Inflammatory macrophage (primary cell): Measurements from ENCODE around the gene C6.
"Not testable (repeated sequence)": the region's sequence is repeated elsewhere in the genome, so short reads cannot be mapped to it uniquely, and the experiment has no call there.

ENCODE experiments used
- DNase-seq, 2 donors: peaks; one replicate each; pipeline ENCODE4 v3.0.0-alpha.2; 2020 to 2022
- total RNA-seq, 18 experiments: gene quantifications; one replicate each; lab custom pipeline; 2026; ENCODE audit warnings: mixed read lengths in 6 of 18, inconsistent platforms in 2 of 18; lab: John Stamatoyannopoulos, UW

The C6 gene
- 0 to 0.38 (median 0.03) reads per million in 18 experiments for total RNA-seq

DNA sequence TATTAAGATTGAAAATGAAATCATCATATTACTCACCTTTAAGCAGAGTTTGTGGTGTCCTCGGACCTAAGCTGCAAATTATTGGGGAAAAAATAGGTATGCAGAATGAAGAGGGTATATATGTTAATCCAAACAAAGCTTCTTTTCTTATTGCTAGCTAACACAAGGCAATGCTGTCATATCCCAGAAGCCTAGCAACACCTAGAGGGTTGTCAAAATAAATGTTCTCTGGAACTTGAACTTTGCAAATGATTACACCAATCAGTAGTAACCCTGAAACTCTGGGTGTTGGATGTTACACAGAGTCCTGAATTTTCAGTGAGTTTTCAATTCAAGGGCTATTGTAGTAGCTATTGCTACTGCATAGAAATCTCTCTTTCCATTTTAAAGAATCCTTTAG, at the start of gene C6:
TSS of gene C6 (minus strand) at position 193 of the 400 bp plus-strand sequence. CDS start 10,302 bp downstream, outside the sequence.
- no peak for DNase-seq

DNA sequence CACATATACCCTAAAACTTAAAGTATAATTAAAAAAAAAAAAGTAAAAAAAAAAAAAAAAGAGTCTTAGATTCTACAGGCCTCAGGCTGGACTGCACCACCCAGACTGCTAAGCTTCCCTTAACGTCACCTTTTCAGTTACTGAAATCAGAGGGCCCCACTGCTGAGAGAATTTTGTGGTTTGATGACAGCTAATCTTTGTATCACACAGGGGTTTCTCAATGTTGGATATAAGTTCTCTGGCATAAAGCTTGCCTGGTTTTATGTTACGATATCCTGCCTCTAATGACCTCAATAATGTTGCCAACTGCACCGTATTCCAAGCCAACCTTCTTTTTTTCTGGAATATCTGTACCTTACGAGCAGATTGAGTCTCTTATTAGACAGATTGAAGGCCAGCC, 43.1 kb upstream of the C6 start:
- no peak for DNase-seq

DNA sequence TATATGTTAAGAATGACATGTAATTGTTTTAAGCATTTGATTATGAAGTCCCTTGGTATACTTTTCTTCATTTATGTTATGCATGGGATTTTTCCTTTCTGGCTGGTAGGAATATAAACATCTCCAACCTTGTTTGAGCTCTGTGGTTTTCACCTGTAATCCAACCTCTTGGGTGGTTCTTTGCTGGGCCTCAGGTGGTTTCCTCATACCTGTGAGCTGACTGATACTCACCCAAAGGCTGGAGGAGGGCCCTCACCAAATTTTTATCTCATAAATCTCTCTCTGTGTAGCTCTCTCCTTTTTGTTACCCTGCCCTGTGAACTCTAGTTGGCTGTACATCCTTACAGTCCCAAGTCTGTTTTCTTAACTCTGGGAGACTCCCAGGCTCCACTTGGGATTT, 39.8 kb upstream of the C6 start:
- DNase-seq, result no peak

DNA sequence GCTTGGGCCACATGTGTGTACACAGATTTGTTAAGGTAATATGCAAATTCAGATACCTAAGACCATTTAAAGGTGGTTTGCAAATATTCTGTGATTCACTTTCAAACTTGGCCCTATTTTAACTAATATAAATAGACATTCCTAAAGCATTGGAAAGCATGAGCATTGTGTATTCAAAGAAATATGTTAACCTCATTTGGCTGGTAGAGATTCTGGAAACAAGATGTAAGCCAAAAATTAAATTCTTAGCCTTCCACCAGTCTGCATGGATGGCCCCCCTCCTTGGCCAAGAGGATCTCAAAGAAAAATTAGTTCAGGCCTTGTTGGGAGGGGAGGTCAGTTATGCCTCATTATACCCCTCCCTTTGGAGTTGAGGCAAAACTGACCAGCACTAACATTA, 38.7 kb upstream of the C6 start:
- DNase-seq, result no peak

DNA sequence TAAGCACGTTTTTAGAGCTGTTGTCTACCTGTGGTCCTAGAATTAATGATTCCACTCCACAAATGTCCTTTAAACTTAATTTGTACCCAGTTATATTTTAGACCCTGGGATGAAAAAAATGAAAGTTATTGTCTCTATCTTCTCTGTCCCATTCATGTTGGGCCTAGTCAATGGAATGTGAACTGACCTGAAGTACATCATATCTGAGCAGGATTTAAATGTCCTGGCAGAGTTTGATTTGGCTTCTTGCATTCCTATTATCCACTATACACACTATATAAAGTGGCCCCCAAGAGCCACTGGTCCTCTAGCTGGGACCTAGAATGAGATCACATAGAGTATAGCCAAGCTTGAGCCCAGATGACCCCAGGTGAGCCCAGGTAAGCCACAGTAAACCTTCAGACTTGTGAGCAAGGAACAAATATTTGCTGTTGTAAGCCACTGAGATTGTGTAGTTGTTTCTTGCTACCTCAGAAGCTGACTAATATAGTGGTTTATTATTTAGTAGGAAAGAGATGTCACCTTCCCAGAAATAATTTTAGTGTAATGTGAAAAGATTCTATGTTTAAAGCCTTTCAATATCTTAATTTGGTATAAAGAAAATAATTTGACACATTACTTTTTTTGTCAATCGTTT, 37.1 kb upstream of the C6 start:
- DNase-seq, result no peak

DNA sequence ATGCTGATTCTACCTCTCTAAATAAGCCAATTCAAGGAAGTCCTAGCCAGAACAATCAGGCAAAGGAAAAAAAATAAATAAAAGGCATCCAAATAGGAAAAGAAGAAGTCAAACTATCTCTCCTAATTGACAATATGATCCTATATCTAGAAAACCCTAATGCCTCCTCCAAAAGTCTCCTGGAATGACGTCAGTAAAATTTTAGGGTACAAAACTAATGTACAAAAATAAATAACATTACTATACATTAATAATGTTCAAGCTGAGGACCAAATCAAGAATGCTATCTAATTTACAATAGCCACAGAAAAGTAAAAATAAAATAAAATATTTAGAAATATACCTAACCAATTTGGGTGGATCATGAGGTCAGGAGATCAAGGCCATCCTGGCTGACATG, 33.8 kb upstream of the C6 start:
- DNase-seq, result no peak

DNA sequence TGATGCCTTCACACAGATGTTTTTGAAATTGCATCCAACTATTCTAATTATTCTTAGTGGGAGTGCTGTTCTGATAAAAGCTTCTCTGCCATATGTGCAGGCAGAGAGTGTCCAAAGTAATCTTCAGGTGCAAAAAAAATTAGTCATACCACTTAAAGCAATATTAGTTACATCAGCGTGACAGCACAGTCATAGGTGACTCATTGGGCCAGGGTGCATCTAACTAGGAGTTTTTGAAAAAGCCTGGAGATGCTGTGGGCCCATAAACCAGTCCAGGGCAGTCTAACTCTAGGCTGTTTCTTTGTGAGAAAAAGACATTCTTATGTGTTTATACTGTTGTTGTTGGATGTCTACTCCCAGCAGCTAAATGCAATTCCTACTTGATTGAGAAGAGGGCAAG, 33.0 kb upstream of the C6 start:
- no peak for DNase-seq

DNA sequence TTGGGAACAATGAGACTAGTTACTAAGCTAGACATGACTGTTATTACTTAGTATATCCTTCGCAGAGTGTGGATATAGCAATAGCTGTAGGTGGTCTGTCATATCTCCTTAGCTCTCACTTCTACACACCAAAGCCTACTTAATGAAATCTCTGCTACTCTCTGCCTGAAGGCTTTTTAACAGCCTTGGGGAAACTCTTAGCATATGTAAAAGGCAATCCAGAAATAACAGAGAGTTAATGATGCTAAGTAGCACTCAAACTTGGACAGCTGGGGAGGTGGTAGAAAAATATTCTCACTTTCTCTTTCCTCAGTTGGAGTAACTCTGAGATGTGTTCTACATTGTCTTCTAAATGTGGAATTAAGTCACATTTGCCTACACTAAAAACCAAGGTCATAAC, 30.2 kb upstream of the C6 start:
- no peak for DNase-seq

DNA sequence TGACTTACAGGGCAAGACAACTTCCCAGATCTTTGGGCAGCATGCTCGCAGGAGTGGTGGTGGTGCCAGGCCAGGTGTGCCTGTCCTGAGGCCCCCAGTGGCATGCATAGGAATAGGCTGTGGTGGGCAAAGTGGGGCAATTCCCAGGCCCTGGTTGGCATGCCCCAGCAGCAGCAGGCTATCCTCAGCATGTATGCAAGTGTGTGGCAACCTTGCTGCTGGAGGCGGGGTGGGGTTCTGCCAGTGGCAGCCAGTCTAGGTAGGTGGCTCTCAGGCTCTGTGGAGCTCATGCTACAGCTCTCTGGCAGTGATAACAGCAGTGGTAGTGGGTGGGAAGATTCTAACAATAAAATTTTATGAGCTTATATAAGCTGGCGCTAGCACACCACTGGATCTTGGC, 27.7 kb upstream of the C6 start:
- DNase-seq, result no peak

DNA sequence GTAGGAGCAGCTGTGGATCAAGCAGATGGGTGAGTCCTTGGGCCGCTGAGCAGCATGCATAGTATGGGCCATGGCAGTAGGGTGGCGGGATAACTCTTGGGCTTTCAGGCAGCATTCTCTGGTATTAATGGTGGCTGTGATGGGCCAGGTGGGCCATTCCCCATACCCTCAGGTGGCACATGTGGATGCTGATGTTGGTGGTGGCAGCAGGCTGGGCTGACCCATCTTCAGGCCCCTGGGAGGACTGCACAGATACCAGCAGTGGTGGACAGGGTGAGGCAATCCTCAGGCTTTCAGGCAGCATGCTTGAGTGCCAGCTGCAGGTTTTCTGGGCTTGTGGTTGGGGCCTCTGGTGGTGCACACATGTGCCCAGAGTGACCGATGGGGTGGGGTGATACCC, 27.1 kb upstream of the C6 start:
- DNase-seq, result no peak

DNA sequence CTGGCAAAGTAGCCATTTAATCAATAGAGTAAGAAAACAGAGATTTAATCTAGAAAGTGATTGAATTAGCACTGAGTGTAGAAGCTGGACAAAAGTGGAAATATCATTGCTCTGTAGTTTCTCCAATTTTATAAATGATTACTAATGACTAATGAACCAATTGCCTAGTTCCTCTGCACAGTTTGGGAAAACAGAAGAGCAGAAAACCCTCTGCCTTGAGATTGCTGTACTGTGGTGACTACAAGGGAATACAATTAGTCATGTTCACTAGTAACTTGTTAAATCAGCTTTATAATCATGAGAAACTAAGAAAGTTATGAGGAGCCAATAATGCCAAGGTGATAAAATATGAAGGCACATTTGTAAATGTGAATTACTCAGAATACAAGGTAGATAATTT, 21.1 kb upstream of the C6 start:
- DNase-seq, result no peak

DNA sequence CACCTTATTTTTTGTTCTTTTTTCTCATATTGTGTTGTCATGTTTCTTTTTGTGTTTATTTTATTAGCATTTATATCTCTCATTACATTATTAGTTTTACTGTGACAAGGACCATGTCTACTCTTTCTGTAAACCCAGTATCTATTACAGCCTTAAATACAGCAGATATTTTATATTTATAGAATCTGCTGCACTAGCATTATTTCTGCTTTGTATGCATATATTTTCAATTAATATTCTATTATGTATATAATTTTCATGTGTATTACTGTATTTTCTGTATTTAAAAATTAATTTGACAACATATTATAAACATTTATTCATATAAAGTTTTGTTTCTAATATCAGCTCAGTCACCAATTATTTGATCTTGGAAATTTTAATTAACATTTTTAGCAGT, 19.5 kb upstream of the C6 start:
- no peak for DNase-seq

DNA sequence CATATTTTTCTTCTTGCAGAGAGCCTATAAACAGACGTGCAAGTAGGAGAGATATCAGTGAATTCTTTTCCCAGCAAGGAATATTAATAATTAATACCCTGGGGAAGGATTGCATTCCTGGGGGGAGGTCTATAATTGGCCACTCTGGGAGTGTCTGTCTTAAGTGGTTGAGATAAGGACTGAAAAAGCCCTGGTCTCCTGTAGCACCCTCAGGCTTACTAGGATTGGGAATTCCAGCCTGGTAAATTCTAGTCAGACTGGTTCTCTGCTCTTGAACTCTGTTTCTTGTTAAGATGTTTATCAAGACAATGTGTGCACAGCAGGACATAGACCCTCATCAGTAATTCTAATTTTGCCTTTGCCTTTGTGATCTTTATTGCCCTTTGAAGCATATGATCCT, 16.9 kb upstream of the C6 start:
- not testable (repeated sequence) for DNase-seq

DNA sequence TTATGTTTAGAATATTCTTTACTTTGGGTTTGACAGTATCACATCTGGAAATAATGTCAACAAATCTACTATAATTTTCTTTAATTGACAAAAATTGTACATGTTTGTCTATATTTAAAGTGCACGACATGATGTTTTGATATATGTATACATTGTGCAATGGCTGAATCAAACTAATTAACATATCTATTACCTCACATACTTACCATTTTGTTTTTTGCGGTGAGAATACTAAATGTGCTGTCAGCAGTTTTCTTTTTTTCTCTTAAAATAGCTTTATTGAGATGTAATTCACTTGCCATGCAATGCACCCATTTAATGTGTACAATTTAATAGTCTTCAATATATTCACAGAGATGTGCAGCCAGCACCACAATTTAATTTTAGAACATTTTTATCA, 10.6 kb upstream of the C6 start:
- DNase-seq, result no peak

DNA sequence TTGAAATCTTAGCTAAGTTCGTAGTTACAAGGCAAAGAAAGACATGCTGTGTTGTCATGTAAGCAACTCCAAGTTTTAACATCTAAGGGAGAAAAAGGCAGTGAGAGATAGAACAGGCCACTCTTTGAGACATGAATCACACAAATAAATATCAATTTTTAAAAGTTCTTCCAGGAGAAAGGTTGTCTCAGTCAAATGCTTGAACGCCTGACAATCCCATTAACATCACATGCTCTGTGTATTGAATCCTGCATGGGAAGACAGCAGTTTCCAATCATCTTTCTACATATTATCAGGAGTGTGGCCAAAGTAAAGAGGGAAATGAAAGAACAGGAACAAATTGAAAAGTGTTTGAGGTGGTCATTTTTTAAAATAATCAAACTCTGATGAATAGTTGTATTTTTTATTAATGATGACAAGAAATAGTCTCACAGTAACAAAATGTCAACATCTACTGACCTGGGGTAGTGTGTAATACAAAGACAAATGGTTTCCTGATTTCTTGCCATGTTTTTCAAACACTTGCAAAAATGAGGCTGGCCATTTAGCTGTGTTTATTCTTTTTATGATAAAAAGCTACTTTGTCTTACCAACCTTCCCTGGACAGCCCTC, 6.4 kb upstream of the C6 start:
- DNase-seq, result no peak

DNA sequence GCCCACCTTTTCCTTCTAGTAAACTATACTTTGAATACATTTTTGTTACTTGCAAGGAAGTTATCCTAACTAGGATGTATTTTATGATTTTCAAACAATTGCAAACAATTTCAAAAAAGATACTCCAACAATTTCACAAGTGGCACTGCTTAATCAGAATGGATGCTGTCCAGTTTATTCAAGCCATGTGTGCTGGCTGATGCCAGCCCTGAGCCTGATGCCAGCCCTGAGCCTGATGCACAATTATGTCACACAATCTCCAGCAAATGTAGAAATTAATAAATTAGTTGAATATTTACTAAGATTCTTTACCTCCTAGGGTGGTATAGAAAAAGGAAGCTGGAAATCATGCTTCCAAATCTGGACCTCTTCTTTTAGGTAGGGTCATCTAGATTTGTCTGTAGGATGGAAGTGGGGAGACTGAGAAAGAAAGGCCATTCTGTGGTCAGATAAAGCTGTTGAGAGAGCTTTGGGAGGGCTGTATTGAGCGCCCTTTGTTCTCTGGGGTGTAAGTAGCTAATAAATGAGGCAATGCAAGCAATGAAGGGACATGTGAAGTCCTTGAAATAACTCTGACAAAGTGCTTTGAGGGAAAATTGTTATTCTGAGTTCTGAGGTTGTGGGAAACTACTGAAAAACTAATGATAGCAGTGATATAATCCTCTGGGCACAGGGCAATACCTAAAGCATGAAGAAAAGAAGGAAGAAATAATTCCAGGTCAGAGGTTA, 5.8 kb upstream of the C6 start:
- DNase-seq, result no peak

DNA sequence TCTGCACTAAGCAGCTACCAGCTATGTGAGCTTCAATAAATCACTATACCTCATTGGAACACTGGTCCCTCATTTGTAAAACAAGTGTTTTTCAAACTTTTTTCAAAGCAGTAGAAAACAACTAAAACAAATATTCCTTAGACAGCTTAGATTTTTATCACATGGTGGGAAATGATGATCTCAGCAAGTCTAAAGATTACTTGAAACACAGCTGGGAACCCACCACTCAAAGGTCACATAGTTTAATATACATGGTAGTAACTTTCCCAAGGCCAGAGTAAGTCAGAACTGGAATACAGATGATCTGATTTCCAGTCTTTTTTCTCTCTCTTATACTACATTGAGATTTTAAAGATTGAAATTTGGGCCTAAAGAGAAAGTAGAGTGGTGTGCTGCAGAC, 850 bp upstream of the C6 start:
- DNase-seq, result no peak

DNA sequence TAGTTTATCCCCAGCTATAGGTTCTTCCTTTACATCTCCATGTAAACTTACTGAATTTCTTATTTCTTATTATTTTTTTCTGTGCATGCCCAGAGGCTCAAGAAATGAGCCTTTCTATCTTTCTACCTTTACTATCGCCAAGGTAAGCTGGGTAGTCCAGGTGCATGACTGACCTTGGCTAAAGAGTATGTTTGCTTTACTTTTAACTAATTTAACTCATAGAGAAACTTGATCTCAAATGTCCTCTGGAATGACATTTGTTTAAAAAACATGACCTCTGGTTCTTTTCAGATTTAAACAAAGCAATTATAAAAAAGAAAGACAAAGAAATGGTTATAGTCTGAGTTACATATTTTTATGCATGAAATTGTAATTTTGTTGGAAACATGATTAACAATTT, 397 bp downstream of the C6 start:
- no peak for DNase-seq

DNA sequence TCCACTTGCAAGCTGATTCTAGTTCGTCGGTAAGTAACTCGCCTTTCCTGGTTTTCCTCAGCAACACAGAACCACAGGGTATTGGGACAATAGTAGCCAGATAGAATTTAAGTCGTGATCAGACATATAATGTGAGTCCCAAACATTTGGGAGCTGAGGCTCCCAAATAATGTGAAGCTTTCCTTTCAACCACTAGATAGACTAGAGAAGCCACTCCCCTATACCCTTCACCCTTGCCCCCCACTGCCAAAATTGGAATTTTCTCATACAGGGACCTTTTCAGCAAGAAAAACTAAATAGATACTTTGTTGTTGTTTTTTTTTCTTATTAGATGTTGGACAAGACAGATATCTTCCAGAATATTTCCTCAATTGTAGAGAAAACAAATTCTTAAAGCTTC, 1.9 kb downstream of the C6 start:
- DNase-seq, result no peak

DNA sequence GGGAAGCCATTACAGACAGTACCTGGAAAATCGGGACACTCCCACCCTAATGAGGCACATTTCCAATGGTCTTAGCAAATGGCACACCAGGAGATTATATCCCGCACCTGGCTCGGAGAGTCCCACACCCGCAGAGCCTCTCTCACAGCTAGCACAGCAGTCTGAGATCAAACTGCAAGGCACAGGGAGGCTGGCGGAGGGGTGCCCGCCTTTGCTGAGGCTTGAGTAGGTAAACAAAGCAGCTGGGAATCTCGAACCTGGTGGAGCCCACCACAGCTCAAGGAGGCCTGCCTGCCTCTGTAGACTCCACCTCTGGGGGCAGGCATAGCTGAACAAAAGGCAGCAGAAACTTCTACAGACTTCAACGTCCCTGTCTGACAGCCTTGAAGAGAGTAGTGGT, 7.9 kb downstream of the C6 start:
- not testable (repeated sequence) for DNase-seq

DNA sequence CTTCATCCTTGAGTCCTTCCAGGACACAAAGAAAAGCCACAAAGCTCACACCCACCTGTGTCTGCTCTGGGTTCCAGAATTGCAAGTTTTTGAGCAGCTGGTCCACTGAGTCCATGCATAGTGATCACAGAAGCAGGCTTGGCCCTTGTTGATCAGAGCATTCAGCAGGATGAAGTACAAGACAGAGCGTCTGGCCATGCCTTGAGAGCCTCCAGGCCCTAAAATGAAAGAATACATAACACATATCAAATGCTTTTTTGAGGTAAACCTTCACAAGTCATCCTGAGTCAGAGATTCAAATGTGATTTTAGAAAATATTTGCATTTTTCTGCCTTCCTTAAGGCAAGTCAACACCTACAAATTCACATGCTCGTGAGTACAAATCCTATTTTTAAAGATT, 10.3 kb downstream of the C6 start:
- DNase-seq, result no peak

DNA sequence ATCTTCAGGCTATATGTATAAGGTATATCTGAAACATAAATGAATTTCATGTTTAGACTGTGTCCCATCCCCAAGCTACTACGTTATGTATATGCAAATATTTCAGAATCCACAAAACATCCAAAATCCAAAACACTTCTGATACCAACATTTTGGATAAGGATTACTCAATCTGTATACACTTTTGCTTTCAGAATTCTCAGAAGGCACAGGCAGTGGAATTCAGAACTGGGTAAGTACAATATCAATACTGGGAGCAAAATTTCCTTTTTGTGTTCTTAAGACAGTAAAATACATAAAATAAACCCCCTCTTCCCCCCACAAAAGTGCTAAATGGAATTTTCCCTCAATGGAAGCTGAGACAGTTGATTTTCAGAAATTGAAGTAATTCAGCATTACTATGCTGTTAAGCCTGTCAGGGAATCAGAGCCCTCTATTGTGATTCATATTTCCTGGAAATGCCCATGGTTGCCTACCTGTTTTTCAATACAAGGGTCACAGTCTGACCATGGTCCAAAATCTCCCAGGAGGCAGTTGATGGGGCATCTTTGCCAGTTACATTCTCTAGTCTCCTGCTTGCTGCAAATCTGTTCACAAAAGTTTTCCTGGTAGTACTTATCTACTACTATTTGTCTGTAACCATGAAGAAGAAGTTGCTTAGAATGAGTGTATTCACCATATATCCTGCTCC, 12.1 kb downstream of the C6 start:
- DNase-seq, result no peak

DNA sequence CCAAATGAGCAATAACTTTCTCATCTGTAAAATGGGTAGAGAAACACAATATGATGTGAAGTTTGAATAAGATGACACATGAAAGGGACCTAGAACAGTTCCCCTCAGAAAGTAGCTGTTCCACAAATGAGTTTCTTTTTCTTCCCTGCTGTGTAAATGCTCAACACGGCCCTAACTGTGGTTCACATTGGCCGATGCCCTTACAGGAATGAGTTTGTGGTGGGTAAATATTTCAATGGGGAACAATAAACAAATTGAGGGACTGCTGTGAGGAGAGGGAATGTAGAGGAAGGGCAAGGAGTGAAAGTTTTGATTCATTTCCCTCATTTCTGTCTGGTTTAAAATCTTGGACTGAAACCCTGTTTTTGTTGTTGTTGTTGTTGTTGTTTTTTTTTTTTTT, 12.8 kb downstream of the C6 start:
- no peak for DNase-seq

DNA sequence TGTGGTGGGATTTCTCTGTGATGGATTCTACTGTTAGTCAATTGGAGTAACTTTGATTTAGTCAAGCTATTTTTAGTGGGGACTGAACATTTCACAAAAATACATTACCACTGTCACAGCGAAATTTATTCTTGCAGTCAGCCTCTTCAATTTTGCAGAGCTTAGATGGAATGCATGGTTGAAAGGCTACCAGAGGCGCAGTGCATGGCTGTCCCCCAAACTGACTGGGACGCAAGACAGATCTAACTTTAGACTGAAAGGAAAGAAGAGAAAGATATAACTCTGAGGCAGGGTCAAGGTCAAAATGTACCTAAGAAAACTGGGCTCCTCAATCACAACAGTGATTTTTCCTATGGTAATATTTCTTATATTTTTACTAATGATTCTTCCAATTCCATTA, 13.7 kb downstream of the C6 start:
- DNase-seq, result no peak
